Midbrain (tissue), 1 donor: Measurements from ENCODE around the gene EPB41L2.
"Not testable (repeated sequence)": the region's sequence is repeated elsewhere in the genome, so short reads cannot be mapped to it uniquely, and the experiment has no call there.

Experiments used
- DNase-seq: peaks from one replicate; lab custom pipeline; 2025; lab: John Stamatoyannopoulos, UW

The EPB41L2 gene

DNA sequence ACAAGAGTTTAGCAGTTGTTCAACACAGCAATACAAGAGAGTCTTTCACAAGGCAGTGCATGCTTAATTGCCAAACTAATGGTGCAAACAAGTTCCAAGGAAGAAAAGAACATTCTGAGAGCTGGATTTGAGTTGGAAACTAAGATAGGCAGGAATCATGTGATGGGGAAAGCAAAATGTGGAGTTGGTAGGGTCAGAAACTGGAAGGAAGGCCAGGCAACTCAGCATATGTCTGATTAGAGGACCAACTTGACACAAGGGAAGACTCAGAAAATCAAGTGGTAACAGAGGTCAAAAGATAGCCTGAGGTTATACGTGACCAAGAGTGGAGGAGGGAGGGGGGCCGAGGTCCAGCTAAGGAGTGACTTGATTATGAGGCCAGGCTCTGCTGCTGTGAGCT, 118.6 kb downstream of the EPB41L2 start:
- DNase-seq, result peak; percentile 30

DNA sequence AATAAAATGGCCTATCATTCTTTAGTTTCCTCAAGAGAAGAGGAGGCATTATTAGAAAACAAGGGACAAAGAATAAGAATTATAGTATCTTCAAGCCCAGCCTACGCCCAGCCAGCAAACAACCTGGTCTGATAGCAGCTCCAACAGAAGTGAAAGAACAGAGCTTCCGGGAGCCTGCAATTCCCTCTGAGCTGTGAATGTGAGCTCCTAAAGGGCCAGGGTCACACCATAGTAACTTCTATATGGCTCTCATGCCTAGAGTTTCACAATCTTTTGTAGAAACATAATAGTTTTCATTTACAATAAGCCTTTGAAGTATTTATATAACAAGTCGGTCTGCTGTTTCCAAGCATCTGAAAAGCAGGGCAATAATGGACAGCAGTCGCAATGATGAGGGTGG, 119.3 kb downstream of the EPB41L2 start:
- DNase-seq, result peak; percentile 42

DNA sequence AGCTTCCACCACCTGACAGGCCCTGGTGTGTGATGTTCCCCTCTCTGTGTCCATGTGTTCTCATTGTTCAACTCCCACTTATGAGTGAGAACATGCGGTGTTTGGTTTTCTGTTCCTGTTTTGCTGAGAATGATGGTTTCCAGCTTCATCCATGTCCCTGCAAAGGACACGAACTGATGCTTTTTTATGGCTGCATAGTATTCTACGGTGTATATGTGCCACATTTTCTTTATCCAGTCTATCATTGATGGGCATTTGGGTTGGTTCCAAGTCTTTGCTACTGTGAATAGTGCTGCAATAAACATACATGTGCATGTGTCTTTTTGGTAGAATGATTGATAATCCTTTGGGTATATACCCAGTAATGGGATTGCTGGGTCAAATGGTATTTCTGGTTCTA, 120.3 kb downstream of the EPB41L2 start:
- DNase-seq, result not testable (repeated sequence)

DNA sequence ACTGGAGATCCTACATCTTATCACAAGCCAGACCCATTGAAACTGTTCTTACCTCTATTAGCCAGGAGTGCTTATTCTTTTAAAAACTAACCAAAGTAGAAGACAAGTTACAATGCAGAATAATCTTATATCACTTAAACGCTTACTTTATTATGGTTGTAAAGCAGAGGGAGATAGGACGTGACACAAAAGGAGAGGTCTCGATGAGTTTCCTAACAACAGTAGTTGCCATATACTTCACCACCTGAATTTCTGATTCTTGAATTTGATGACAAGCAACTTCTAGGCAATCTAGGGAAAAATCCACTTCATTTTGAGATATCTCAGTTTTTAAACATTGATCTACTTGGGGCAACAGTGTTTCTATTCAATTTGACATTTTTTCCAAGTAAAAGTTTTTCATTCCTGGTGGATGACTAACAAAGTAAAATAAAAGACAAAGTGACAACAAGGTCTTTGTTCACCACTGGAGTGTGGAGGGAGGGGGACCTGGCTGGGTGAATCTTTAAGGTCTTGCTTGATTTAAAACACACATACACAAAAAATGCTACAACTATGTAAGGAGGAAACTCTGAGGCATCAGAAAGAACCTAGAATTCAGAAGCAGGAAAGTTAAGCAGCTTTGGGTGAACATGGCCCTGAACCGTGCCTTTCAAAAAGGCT, 125.0 kb downstream of the EPB41L2 start:
- no peak for DNase-seq

DNA sequence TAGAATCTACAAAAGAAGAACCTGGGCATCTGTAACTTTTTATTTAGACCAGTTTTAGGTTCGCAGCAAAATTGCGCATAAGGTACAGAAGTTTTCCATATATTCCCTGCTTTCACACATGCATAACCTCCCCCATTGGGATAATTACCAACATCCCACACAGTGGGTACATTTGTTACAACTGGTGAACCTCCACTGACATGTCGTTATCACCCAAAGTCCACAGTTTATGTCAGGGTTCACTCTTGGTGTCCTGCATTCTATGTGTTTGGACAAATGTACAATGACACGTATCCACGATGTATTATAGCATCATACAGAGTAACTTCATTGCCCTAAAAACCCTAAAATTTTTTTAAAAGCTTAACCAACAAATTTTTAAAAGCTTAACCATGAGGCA, 126.1 kb downstream of the EPB41L2 start:
- no peak for DNase-seq

DNA sequence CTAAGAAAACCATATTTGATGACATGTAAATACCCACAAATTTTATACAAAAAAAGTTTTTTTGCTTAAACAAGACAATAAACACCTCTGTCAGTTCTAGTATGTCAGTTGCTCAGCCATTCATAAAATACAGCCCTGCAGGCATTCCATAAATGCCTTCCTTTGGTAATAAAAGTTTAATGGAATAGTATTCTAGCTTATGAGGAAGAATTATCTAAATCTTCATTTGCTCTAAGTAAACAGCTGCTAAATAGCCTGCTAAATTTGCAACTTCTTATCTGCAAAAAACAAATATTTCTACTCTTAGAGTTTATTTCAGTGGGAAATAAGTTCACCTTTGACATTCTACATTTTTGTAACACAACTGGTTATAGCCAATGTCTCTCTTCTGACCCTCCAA, 127.1 kb downstream of the EPB41L2 start:
- no peak for DNase-seq

DNA sequence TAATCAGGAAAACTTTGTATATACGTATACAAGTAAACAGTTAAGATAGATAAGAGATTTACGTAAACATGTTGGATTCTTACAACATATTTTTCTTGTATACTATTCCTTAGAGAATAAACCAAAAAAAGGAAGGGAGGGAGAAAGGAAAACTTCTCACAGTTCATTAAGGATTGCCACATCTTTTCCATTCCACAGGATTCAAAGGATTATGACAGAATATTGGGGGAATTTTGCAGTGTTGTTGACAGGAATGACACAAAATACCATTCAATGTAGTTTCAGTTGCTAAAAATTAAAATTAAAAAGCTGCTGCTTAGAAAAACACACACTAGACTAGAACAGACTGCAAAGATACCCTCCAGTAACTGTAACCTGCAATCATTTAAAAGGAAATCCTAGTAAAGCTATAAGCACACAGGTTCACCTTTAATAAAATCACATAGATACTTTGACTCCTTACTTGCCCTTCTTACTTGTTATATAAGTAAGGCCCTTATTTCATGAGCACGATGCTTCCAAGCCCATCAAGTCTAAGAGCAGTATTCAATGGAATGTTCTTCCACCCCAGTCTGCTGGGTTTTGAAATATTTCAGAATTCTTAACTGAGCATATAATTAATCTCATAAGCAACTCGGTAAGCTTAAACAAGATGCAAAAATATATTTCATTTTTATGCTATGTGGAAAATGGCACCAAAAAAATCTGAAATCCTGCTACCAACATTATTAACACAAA, 128.0 kb downstream of the EPB41L2 start:
- DNase-seq, result no peak

DNA sequence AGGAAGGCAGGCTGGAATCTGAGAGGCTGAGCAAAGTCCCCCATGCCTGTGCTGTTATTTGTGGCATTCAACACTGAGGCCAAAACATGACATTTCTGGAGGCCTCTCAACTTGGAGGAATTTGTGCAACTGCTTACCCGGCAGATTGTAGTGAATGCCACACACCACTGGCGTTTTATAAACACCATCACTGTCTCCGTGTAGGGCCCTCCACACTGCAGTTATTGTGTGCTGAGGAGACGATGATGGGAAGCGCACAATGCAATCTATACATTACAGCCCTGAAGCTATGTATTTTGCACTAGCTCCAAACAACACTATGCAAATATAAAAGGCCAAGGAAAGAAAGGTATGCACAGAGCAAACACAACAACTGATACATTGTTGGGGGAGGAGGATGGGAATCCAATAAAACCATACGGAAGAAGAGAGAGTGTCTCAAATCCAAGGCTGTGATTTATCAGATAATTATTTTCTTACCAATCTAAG, 129.3 kb downstream of the EPB41L2 start:
- peak; percentile 47 for DNase-seq

DNA sequence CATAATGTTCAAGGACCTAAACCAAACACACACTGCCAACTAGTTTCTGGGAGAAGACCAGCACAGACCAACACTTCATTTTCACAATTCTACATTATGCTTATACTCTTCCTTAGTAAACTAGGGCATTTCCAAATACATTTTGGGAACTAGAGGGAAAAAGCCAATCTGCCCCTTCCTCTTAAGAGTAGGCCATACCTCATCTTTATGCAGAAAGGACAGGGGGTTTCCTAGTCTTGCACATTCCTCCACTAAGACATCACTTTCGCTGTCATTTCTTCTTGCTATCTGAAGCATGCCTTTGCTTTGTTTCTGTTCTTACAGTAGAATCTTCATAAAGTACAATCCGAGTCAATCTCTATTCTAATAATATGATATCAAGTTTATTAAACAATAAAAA, 130.1 kb downstream of the EPB41L2 start:
- no peak for DNase-seq

DNA sequence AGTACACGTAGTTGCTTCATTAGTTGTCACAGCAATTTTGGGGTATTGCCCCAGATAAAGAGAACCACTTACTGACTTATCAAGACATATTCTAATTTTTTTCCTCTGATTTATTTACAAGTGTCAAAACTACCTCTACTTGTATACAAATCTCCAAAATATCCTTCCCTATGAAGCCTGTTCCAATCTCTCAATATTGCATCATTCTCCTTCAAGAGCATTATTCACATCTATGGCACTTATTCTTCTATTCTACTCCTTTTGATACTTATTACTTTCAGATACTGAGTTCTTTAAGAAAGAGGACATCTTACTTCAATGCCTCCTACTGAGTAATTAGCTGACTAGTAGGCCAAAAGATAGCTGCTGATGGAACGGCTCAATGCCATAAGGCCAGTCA, 130.6 kb downstream of the EPB41L2 start:
- no peak for DNase-seq

DNA sequence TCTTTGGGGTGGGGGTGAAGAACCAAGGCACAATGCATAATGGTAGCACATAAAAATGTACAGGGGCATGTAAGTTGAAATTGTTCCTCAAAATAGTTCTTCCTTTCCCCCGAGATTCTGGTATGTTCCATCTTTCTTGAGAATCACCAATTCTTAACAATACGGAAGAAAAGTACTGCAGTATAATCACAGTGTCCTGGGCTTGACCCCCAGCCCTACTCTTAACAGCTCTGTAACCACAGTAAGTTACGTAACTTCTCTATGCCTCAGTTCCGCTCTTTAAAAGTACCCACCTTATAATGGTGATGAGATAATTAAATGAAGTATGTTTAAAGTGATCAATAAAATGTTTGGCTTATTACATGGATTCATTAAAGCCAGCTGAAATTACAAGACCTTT, 131.4 kb downstream of the EPB41L2 start:
- no peak for DNase-seq

DNA sequence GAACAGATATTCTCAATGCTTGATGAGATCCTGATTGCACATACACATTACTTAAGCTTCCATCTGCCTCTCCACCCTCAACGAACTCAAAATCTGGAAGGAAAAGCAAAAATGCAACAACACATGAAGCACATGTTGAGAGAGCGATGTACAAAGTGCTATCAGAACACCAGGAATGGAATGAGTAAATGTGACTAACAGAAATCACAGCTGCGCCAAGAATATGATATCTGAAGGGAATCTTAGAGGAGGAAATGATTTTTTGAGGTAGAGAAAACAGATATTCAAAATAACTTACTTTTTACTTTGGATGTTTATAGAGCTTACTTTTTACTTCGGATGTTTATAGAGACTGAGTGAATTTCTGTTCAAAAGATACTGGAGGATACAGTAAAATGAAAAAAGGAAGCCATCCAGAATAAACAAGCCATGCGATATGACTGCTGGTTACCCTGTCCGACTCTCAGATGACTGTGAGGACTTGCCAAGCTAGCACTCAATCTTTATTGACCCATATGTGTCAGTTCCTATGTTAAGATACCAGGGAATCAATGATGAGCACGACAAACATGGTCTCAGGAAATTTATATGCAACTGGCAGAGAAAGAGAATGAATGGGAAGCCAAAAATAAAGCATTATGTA, 133.9 kb downstream of the EPB41L2 start:
- no peak for DNase-seq

DNA sequence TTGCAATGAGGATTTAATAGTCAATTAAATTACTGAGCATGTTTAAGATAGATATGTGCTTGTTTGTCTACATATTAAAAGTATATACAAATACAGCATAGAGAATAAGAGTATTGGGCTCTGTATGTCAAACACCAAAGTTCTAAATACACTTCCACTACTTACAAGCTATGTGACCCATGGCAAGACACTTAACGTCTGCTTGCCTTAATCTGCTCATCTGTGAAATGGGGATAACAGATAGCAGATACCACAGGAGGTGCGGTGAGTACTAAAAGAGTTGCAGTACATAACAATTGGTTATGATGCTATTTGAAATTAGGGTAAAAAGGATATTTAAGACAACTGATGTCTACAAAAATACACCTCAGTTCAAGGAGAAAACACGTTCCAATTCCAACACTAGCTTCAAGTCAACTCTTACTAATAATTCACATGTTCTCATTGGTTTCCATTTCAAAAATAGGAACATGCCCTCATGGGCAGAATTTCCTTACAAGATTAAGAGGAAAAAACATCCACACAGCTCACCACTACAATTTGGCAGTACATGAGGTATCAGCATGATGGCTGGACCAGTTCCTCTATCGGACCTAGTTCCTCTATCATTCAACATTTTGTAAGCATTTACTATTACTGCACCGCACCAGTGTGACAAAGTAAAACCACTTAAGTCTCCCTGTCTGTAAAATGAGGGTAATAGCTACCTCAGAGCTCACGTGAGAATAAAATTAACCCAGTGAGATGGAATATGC, 134.7 kb downstream of the EPB41L2 start:
- DNase-seq, result peak; percentile 32

DNA sequence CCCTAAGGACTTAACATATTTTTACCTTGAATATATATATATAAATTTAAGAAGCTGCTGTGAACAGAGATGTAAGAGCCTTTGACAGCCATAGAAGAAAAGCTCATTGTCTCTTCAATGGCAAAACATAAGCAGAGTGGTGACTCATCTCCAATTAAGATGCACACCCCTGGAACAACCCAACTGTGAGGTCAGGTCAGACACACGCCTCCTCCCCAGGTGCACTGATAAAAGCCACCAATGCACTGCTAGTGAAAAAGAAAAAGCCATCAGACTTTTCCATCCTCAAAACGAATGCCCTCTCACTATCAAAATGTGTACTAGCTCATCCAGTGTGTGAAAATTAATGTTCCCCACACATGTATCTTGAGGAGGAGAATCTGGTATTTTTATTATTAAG, 135.7 kb downstream of the EPB41L2 start:
- DNase-seq, result no peak

DNA sequence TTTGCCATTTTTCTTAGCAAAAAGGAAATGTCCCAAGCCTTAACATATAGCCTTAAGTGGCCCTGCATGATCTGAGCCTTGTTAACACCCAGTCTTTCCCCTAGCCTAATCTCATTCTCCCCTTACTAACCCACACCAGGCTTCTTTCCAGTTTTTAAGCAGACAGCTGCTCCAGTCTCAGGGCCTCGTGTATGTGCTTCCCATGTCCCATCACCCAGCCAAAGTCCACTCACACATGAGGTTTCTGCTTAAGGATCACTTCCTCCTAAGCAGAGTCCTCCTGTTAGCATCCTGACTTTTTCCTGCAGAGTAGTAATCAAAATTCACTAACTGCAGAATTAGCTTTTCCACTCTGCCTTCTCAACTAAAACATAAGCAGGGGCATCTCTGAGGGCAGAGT, 139.7 kb downstream of the EPB41L2 start:
- DNase-seq, result no peak

DNA sequence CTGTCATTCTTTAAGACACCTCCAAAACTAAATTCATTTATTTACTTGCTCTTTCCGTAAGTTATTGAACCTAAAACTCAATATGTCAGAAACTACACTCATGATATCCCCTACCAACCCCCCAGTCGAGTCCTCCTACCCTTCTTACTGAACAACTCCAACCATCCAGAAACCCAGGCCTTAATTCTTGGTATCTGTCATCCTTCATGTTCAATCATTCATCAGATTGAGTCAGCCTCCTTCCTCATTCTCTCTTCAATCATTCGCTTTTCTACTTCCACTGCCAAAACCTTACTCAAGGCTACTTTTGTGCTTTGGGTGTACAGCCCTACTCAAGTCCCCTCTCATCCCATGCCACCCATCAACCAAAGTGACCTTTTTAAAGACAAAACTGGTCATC, 140.1 kb downstream of the EPB41L2 start:
- DNase-seq, result no peak

DNA sequence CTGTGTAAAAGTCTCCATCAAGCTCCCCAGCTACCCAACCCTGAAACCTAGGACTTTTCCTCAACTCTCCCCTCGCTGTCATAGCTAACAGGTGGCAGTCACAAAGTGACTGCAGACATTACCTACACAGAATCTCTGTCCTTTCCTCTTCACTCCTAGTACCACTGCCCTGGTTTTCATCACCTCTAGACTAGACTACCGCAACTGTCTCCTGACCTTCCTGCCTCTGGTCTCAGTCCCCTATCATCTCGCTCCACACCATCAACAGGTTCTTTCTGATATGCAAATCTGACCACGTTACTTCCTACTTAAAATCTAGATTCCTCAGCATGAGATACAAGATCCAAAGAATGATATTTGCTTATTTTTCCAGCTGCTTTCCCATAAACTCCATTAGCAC, 142.1 kb downstream of the EPB41L2 start:
- no peak for DNase-seq

DNA sequence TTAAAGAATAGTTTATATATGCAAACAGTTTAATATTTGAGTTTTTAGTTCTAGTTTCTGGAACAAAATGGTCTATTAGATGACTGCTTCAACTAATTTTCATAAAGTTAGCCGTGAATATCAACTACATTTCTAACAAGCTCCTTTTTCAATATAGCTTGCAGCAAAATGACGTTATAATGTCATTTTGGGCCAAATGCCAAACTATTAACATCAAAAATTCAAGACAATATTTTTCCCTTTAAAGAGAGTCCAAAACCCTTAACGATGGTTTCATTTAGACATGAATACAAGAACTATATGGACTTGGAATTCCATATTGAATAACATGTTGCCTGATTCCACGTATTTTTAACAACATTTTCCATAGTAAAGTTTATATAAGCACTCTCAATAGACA, 144.9 kb downstream of the EPB41L2 start:
- DNase-seq, result no peak

DNA sequence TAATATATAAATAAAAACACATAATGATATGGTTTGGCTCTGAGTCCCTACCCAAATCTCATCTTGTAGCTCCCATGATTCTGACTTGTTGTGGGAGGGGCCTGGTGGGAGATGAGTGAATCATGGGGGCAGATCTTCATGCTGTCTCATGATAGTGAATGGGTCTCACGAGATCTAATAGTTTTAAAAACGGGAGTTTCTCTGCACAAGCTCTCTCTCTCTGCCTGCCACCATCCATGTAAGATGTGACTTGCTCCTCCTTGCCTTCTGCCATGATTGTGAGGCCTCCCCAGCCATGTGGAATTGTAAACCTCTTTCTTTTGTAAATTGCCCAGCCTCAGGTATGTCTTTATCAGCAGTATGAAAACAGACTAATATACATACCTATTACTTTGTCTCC, 147.4 kb downstream of the EPB41L2 start:
- DNase-seq, result not testable (repeated sequence)

DNA sequence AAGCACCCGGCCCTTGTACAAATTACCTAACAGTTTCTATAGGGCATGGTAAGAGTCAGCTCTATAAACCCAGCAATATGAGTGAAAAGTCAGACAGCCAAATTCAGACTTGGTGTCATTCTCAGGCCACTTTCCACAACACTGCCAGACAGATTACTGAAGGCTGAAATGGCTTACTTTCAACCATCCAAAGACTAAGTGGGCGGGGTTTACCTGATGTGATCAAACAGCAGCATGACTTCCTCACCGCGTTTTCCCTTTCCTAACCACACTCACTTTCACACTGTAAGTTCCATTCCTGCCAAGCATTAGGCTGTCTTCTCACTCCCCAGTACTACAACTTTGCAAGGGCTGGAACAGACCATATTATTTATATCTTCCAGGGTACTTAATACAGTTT, 149.9 kb downstream of the EPB41L2 start:
- DNase-seq, result no peak

DNA sequence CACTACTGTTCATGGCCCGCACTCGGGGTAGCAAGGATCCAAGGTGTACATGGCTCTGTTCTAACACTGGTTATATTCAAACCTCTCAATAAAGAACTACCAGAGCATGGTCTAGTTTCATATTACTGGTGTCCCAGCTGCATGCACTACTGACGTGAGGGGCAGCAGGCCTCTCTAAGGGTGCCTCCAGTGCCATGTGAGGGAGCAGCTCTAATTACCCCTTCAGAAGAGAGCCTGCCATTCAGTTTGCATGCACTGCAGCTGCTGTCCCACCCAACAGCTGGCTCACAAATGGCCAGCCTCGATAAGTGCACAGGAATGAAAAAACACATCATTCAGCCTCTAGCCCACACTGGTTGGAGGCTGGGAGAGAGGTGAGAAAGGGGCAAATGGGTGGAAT, 150.6 kb downstream of the EPB41L2 start:
- DNase-seq, result no peak

DNA sequence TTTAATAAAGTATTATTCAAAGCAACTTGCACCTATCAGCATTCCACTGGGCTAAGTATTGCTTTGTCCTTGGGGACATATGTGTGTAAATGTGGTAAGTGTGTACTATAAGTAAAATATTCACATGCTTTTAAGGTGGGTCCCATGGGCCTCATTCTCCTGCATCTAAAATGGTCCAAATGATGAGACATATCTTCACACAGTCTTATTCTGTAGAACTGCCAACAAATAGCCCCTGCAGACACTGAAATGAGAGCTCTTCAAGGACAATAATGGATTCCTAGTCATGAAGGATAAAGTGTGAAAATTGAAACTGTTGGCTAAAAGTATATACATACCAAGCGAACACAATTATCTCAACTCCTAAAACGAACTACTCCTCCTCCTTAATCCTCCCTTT, 154.1 kb downstream of the EPB41L2 start:
- no peak for DNase-seq
